Stimulated activated CD8-positive, alpha-beta memory T cell treated with anti-CD3 and anti-CD28 coated beads, Interleukin-7, amount 100 ng/mL, for 48 hours (primary cell): ENCODE data around the gene PHKB.
"Not testable (repeated sequence)": the region's sequence is repeated elsewhere in the genome, so short reads cannot be mapped to it uniquely, and the experiment has no call there.

ENCODE experiments used
- DNase-seq, 2 donors: peaks; one replicate each; pipeline ENCODE4 v3.0.0-alpha.2; 2020; ENCODE audit warnings: low read depth in 1 of 2; ENCODE audit errors: extremely low read depth in 1 of 2

Gene PHKB

GRCh38 chr16:47460711-47461597 is at the start of gene PHKB, which contains the start of gene ITFG1:
Gene PHKB, plus strand, starts transcription at chr16:47461331. Its CDS starts 20 bp downstream, at chr16:47461351.
Gene ITFG1, minus strand, starts transcription at chr16:47461063. Its CDS starts 18 bp downstream, at chr16:47461045.
- peak; percentile 90 to 95 for DNase-seq

DNA sequence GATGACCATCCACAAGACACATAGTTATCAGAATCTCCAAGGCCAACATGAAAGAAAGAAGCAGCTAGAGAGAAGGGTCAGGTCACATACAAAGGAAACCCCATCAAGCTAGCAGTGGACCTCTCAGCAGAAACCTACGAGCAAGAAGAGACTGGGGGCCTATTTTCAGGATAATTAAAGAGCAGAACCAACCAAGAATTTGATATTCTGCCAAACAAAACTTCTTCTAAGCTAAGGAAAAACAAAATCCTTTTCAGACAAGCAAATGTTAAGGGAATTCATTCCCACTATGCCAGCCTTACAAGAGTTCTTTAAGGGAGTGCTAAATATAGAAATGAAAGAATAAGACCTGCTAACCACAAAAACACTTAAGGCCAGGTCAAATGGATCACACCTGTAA is 48.1 kb upstream of the PHKB start:
- no peak for DNase-seq

DNA sequence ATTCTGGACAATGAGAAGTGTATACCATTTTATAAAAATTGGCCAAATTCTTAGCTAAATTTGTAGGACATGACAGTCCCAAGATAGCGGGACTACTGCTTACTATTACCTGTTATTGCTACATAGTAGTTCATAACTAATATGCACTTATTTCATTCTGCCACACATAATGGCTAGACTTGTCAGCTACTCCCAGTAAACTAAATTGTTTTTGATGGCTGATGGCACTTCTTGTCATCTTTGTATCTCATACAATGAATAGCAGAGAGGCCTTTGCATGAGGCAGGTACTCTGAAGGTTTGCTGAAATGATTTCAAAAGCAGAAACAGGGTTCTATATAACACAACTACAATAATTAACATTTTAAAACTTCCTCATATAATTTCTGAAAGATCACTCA is 44.3 kb upstream of the PHKB start:
- DNase-seq = no peak

DNA sequence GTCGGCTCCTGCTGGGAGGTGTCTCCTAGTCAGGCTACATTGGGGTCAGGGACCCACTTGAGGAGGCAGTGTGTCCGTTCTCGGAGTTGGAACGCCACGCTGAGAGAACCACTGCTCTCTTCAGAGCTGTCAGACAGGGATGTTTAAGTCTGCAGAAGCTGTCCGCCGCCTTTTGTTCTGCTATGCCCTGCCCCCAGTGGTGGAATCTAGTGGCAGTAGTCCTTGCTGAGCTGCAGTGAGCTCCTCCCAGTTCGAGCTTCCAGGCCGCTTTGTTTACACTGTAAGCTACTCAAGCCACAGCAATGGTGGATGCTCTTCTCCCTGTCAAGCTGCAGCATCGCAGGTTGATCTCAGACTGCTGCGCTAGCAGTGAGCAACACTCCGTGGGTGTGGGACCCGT is 36.3 kb upstream of the PHKB start:
- no peak for DNase-seq

- DNase-seq = no peak
These were observed 34.3 kb upstream of the PHKB start for GRCh38 chr16:47426806-47427205.

- no peak for DNase-seq
These were observed 29.2 kb upstream of the PHKB start for GRCh38 chr16:47431960-47432359.

DNA sequence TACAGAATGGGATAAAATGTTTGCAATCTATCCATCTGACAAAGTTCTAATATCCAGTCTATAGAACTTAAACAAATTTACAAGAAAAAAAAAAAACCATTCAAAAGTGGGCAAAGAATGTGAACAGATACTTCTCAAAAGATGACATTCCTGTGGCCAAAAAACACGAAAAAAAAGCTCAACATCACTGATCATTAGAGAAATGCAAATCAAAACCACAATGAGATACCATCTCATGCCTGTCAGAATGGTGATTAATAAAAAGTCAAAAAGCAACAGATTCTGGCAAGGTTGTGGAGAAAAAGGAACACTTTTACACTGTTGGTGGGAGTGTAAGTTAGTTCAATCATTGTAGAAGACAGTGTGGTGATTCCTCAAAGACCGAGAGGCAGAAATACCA is 26.9 kb upstream of the PHKB start:
- DNase-seq = not testable (repeated sequence)

DNA sequence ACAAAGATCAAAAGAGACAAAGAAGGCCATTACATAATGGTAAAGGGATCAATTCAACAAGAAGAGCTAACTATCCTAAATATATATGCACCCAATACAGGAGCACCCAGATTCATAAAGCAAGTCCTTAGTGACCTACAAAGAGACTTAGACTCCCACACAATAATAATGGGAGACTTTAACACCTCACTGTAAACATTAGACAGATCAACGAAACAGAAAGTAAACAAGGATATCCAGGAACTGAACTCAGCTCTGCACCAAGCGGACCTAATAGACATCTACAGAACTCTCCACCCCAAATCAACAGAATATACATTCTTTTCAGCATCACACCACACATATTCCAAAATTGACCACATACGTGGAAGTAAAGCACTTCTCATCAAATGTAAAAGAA is 21.1 kb upstream of the PHKB start:
- DNase-seq = not testable (repeated sequence)

DNA sequence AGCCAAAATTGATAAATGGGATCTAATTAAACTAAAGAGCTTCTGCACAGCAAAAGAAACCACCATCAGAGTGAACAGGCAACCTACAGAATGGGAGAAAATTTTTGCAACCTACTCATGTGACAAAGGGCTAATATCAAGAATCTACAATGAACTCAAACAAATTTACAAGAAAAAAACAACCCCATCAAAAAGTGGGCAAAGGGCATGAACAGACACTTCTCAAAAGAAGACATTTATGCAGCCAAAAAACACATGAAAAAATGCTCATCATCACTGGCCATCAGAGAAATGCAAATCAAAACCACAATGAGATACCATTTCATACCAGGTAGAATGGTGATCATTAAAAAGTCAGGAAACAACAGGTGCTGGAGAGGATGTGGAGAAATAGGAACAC is 18.2 kb upstream of the PHKB start:
- not testable (repeated sequence) for DNase-seq

GRCh38 chr16:47446431-47446830 is 14.7 kb upstream of the PHKB start:
- DNase-seq = no peak

DNA sequence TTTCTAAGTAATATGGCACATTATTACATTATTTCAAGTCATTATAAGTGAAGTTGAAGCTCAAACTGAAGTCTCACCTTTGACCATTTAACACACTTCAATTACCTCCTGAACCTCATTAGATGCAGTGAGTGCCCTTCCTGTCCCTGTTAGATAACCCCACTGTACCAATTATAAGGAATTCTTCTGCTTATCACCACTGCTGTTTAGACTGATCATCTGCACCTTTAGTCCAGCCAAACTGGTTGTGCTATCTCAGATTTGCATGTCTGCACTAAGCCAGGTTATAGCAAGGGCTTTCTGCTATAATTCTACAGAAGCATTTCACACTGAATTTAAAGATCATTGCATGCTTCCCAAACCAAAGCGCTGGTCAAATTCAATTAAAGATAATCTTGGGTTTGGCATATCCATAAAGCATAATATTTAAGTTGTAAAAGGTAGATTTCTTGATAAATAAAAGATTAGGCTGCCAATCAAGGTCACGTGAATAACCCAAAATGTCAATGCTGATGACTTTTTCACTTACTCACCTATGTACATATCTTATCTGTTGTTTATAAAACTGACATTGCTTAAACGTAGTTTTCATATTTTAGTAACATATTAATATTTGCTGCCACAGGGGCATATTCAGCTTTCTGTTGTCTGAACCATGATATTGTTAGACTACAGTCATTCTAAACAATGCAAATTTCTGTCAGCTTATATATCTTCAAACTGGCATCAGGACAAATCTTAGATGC is 12.1 kb upstream of the PHKB start:
- no peak for DNase-seq

- DNase-seq = no peak
These were observed 11.3 kb upstream of the PHKB start for GRCh38 chr16:47449788-47450187.

DNA sequence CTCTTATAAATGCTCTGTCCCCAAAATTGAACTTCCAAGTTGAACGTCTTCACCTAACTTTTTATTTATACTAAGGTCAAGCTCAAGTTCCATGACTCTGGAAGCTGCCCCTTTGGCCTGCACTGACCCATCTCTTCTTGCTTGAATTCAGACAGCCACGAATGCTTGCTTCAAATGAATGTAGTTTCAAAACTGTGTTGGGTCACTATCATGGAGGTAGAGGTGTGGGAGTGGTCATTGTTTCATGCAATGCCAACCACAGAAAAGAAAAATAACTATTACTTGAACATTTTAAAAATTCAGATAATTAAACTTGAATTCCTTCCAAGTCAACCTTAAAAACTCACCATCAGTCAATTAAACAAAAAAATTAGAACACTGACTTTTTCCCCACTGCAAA is 2.8 kb upstream of the PHKB start:
- no peak for DNase-seq

- no peak for DNase-seq
These were observed 1.5 kb upstream of the PHKB start for GRCh38 chr16:47459603-47460002.

GRCh38 chr16:47460359-47460710 is 796 bp upstream of the PHKB start:
- no peak for DNase-seq

DNA sequence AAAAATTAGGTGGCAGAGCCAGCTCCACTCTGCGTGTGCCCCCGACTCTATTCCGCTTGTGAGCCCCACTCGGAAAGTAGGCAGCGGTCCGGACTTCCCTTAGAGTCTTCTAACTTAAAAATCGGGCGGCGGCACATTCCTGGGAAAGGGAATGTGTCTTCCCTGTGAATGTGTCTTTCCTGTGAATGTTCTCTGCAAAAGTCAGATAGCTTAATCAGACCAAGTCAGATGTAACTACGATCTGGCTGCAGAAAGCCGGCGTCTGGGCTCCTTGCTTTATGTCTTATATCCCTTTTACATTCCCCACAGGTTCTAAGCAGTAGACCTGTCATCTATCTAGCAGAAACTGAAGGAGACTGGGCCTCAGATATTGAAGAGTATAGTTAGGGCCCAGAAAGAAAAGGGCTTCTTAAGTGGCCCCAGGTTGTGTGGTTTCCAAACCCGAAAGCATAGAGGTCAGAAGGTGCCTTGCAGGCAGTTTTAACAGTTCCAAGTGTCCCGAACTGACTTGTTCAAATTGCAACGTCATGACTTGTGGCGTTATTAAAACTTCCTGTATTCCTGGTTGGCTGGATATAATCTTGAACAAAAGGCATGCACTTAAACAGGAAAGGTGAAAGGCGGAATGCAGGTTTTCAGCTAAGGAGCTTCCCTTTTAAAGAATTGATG is 601 bp downstream of the PHKB start:
- peak in 1 of 2 donors; percentile 0 for DNase-seq

GRCh38 chr16:47463771-47464624 is 2.9 kb downstream of the PHKB start:
- no peak for DNase-seq

- DNase-seq = no peak
These were observed 4.9 kb downstream of the PHKB start for GRCh38 chr16:47465919-47466630.

- DNase-seq = no peak
These were observed 6.4 kb downstream of the PHKB start for GRCh38 chr16:47467501-47467900.
